Activated T-cell treated with anti-CD3 and anti-CD28 coated beads, Interleukin-2, amount 50 U/mL, for 4 hours (primary cell): ENCODE measurements around the gene FRZB. TPM values are rescaled to one million over a fixed set of nuclear protein-coding genes. Genes with fewer than 3 reads are reported as not detected.

Experiments
- ATAC-seq, 2 donors: fragments of 200-7000 bp; cut with Tn5 transposase; one replicate each; pipeline ENCODE4 v1.10.0; 2021
- DNase-seq: peaks from one replicate; pipeline ENCODE4 v3.0.0-alpha.2; 2020
- H3K27me3 Mint-ChIP-seq: one replicate; pipeline ENCODE4 v1.8.0; 2021; ENCODE audit warnings: low read depth, mixed read lengths
- H3K36me3 Mint-ChIP-seq: one replicate; pipeline ENCODE4 v1.8.0; 2022; ENCODE audit warnings: mixed read lengths; ENCODE audit not compliant: insufficient read depth
- H3K4me1 Mint-ChIP-seq: one replicate; pipeline ENCODE4 v1.8.0; 2021; ENCODE audit warnings: low read depth, mixed read lengths
- H3K4me3 Mint-ChIP-seq: one replicate; pipeline ENCODE4 v1.8.0; 2021; ENCODE audit warnings: mild to moderate bottlenecking, moderate library complexity, mixed read lengths
- H3K9me3 Mint-ChIP-seq: one replicate; pipeline ENCODE4 v1.8.0; 2021; ENCODE audit warnings: mixed read lengths
- total RNA-seq, 3 donors: library from RNA; stranded (reverse); gene quantifications; one replicate each; pipeline ENCODE4 v1.2.1, GENCODE V29; 2021

The FRZB gene
- total RNA-seq, 3 donors from 2014 or later = not detected

GRCh38 chr2:182870227-182870626 lies 3.8 kb upstream of the FRZB start:
- Mint-ChIP-seq H3K27me3 (peaks cover 55% of the 10 kb centered on the region), H3K4me1 (peaks cover 14% of the 10 kb centered on the region), H3K9me3 (no peaks in the 10 kb centered on the region), H3K36me3 (no peaks in the 10 kb centered on the region), H3K4me3 (no peak overlapping the region)
- ATAC-seq (no peak), DNase-seq (no peak)

- H3K36me3 Mint-ChIP-seq = no peaks in the 10 kb centered on the region
- H3K27me3 Mint-ChIP-seq = peaks cover 66% of the 10 kb centered on the region
- no peak overlapping the region for H3K4me3 Mint-ChIP-seq
- no peak for DNase-seq
- no peak for ATAC-seq
- no peaks in the 10 kb centered on the region for H3K9me3 Mint-ChIP-seq
- H3K4me1 Mint-ChIP-seq = peaks cover 14% of the 10 kb centered on the region
Observed at GRCh38 chr2:182868054-182868796, 1.8 kb upstream of the FRZB start.

GRCh38 chr2:182867426-182868053 lies 1.1 kb upstream of the FRZB start:
- H3K4me3 Mint-ChIP-seq = no peak overlapping the region
- DNase-seq = no peak
- no peak for ATAC-seq
- peaks cover 68% of the 10 kb centered on the region for H3K27me3 Mint-ChIP-seq
- no peaks in the 10 kb centered on the region for H3K36me3 Mint-ChIP-seq
- no peaks in the 10 kb centered on the region for H3K9me3 Mint-ChIP-seq
- H3K4me1 Mint-ChIP-seq = peaks cover 14% of the 10 kb centered on the region

GRCh38 chr2:182866095-182866460 lies 359 bp downstream of the FRZB start:
- no peaks in the 10 kb centered on the region for H3K36me3 Mint-ChIP-seq
- DNase-seq (no peak), ATAC-seq (peak; percentile 10 to 28)
- peaks cover 14% of the 10 kb centered on the region for H3K4me1 Mint-ChIP-seq
- no peaks in the 10 kb centered on the region for H3K9me3 Mint-ChIP-seq
- H3K27me3 Mint-ChIP-seq = peaks cover 63% of the 10 kb centered on the region
- H3K4me3 Mint-ChIP-seq = peak overlapping the region; percentile 39

GRCh38 chr2:182864949-182865570 lies 1.4 kb downstream of the FRZB start:
- H3K9me3 Mint-ChIP-seq = no peaks in the 10 kb centered on the region
- H3K4me3 Mint-ChIP-seq = no peak overlapping the region
- no peak for DNase-seq
- peaks cover 14% of the 10 kb centered on the region for H3K4me1 Mint-ChIP-seq
- no peak for ATAC-seq
- peaks cover 56% of the 10 kb centered on the region for H3K27me3 Mint-ChIP-seq
- H3K36me3 Mint-ChIP-seq = no peaks in the 10 kb centered on the region

GRCh38 chr2:182863642-182864041 lies 2.8 kb downstream of the FRZB start:
- ATAC-seq (no peak), DNase-seq (no peak)
- Mint-ChIP-seq H3K27me3 (peaks cover 44% of the 10 kb centered on the region), H3K4me3 (no peak overlapping the region), H3K9me3 (no peaks in the 10 kb centered on the region), H3K4me1 (peaks cover 14% of the 10 kb centered on the region), H3K36me3 (no peaks in the 10 kb centered on the region)

GRCh38 chr2:182862091-182862490 lies 4.3 kb downstream of the FRZB start:
- H3K36me3 Mint-ChIP-seq = no peaks in the 10 kb centered on the region
- no peaks in the 10 kb centered on the region for H3K9me3 Mint-ChIP-seq
- peaks cover 12% of the 10 kb centered on the region for H3K4me1 Mint-ChIP-seq
- no peak for ATAC-seq
- DNase-seq = no peak
- no peak overlapping the region for H3K4me3 Mint-ChIP-seq
- H3K27me3 Mint-ChIP-seq = peaks cover 33% of the 10 kb centered on the region

GRCh38 chr2:182860858-182861257 lies 5.6 kb downstream of the FRZB start:
- Mint-ChIP-seq H3K4me1 (peaks cover 4% of the 10 kb centered on the region), H3K36me3 (no peaks in the 10 kb centered on the region), H3K9me3 (peaks cover 4% of the 10 kb centered on the region), H3K4me3 (no peak overlapping the region), H3K27me3 (peaks cover 26% of the 10 kb centered on the region)
- DNase-seq = no peak
- ATAC-seq = no peak

- no peak for ATAC-seq
- Mint-ChIP-seq H3K27me3 (peaks cover 15% of the 10 kb centered on the region), H3K36me3 (no peaks in the 10 kb centered on the region), H3K4me1 (no peaks in the 10 kb centered on the region), H3K4me3 (no peak overlapping the region), H3K9me3 (peaks cover 4% of the 10 kb centered on the region)
- no peak for DNase-seq
Observed at GRCh38 chr2:182858671-182859070, 7.8 kb downstream of the FRZB start.

GRCh38 chr2:182855376-182855775 lies 11.1 kb downstream of the FRZB start:
- DNase-seq (no peak), ATAC-seq (no peak)
- Mint-ChIP-seq H3K36me3 (no peaks in the 10 kb centered on the region), H3K4me3 (no peak overlapping the region), H3K27me3 (peaks cover 7% of the 10 kb centered on the region), H3K4me1 (no peaks in the 10 kb centered on the region), H3K9me3 (peaks cover 4% of the 10 kb centered on the region)

- H3K4me3 Mint-ChIP-seq = no peak overlapping the region
- H3K36me3 Mint-ChIP-seq = no peaks in the 10 kb centered on the region
- peaks cover 11% of the 10 kb centered on the region for H3K27me3 Mint-ChIP-seq
- H3K9me3 Mint-ChIP-seq = peaks cover 4% of the 10 kb centered on the region
- no peak for DNase-seq
- ATAC-seq = no peak
- no peaks in the 10 kb centered on the region for H3K4me1 Mint-ChIP-seq
Observed at GRCh38 chr2:182854375-182855105, 11.9 kb downstream of the FRZB start.

GRCh38 chr2:182852801-182853200 lies 13.6 kb downstream of the FRZB start:
- no peaks in the 10 kb centered on the region for H3K36me3 Mint-ChIP-seq
- ATAC-seq = no peak
- peaks cover 4% of the 10 kb centered on the region for H3K9me3 Mint-ChIP-seq
- DNase-seq = no peak
- no peak overlapping the region for H3K4me3 Mint-ChIP-seq
- no peaks in the 10 kb centered on the region for H3K4me1 Mint-ChIP-seq
- H3K27me3 Mint-ChIP-seq = peaks cover 11% of the 10 kb centered on the region

- Mint-ChIP-seq H3K36me3 (no peaks in the 10 kb centered on the region), H3K9me3 (peaks cover 4% of the 10 kb centered on the region), H3K4me1 (no peaks in the 10 kb centered on the region), H3K4me3 (no peak overlapping the region), H3K27me3 (peaks cover 11% of the 10 kb centered on the region)
- ATAC-seq (no peak), DNase-seq (no peak)
Observed at GRCh38 chr2:182852090-182852489, 14.3 kb downstream of the FRZB start.

GRCh38 chr2:182845794-182846417 lies 20.5 kb downstream of the FRZB start:
- no peak overlapping the region for H3K4me3 Mint-ChIP-seq
- DNase-seq (no peak), ATAC-seq (no peak)
- H3K27me3 Mint-ChIP-seq = peaks cover 17% of the 10 kb centered on the region
- H3K36me3 Mint-ChIP-seq = no peaks in the 10 kb centered on the region
- H3K9me3 Mint-ChIP-seq = no peaks in the 10 kb centered on the region
- no peaks in the 10 kb centered on the region for H3K4me1 Mint-ChIP-seq
